Stimulated activated CD8-positive, alpha-beta memory T cell treated with anti-CD3 and anti-CD28 coated beads, Interleukin-15, amount 100 ng/mL, for 4 hours (primary cell): ENCODE measurements around the gene HOXA3.

Experiments used
- DNase-seq, 2 donors: peaks; one replicate each; pipeline ENCODE4 v3.0.0-alpha.2; 2020; ENCODE audit warnings: low read depth in 2 of 2

Gene HOXA3

GRCh38 chr7:27103489-27104226, 48.7 kb downstream of the HOXA3 start:
- DNase-seq, result no peak

GRCh38 chr7:27102581-27103442, 49.6 kb downstream of the HOXA3 start, which contains the start of gene HOXA2:
HOXA2 (minus strand) TSS chr7:27102683; CDS start chr7:27102500, 183 bp downstream.
- DNase-seq, result no peak

GRCh38 chr7:27101957-27102580, 50.3 kb downstream of the HOXA3 start:
- DNase-seq, result no peak

GRCh38 chr7:27101171-27101956, 51.0 kb downstream of the HOXA3 start:
- DNase-seq, result no peak

GRCh38 chr7:27100694-27101170, 51.7 kb downstream of the HOXA3 start:
- no peak for DNase-seq

- no peak for DNase-seq
Measured at GRCh38 chr7:27099453-27100370, 52.7 kb downstream of the HOXA3 start.

GRCh38 chr7:27098578-27099451, 53.6 kb downstream of the HOXA3 start:
- no peak for DNase-seq

GRCh38 chr7:27097686-27098577, 54.5 kb downstream of the HOXA3 start:
- no peak for DNase-seq

GRCh38 chr7:27096768-27097514, 55.4 kb downstream of the HOXA3 start:
- no peak for DNase-seq

- DNase-seq, result peak; percentile 50 to 57
Measured at GRCh38 chr7:27095897-27096767, 56.3 kb downstream of the HOXA3 start, which contains the start of gene HOXA1. HOXA1 (minus strand) TSS chr7:27096000; CDS start chr7:27095912, 88 bp downstream.

- peak in 1 of 2 donors; percentile 6 for DNase-seq
Measured at GRCh38 chr7:27095050-27095896, 57.1 kb downstream of the HOXA3 start.

- no peak for DNase-seq
Measured at GRCh38 chr7:27094304-27095049, 57.9 kb downstream of the HOXA3 start.

GRCh38 chr7:27093184-27093895, 59.0 kb downstream of the HOXA3 start:
- DNase-seq, result no peak

- DNase-seq, result no peak
Measured at GRCh38 chr7:27092819-27093110, 59.6 kb downstream of the HOXA3 start.
